Hippocampal formation (tissue), 2 donors: ENCODE data around the gene GPR42.
"Not testable (repeated sequence)": the region's sequence is repeated elsewhere in the genome, so short reads cannot be mapped to it uniquely, and the experiment has no call there.

Source experiments
- DNase-seq, 2 donors: peaks; one replicate each; lab custom pipeline; 2025; lab: John Stamatoyannopoulos, UW

GPR42 gene

DNA sequence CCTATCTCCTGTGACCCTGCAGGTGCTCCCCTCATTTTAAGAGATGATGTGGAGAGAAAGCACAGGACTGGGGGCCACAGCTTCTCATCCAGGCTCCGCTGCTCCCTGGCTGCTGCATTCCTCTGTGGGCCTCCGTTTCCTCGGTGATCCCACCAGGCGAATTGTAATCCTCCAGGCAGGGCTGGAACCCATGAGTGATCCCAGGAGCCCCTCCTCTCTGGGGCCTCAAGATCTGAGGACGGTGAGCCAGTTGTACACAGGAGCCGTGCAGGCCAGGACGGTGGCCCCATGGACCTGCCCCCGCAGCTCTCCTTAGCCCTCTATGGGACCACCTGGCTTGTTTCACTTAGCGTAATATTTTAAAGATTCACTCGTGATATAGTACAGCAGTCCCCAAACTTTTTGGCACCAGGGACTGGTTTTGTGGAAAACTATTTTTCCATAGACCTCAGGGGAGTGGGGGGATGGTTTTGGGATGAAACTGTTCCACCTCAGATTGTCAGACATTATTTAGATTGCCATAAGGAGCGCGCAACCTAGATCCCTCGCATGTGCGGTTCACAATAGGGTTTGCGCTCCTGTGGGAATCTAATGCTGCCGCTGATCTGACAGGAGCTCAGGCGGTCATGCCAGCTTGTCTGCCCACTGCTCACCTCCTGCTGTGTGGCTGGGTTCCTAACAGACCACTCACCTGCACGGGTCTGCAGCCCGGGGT is 7.0 kb upstream of the GPR42 start:
- DNase-seq: no peak

DNA sequence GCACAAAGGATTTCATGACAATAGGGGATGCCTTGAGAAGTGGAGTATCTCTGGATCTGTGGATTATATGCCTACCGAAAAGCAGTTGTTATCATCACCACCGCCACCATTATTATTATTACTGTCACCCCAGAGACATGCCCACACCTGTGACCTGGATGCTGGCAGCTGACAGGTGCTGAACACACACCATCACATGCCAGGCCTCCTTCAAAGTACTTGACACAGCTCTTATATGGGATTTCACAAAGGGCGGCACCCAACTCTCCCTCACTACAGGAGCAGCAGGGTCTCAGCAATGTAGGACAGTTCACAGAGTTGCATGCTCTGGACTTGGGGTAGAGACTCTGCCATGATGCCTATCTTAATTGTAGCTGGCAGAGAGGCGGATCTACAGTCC is 5.6 kb upstream of the GPR42 start:
- DNase-seq: no peak

DNA sequence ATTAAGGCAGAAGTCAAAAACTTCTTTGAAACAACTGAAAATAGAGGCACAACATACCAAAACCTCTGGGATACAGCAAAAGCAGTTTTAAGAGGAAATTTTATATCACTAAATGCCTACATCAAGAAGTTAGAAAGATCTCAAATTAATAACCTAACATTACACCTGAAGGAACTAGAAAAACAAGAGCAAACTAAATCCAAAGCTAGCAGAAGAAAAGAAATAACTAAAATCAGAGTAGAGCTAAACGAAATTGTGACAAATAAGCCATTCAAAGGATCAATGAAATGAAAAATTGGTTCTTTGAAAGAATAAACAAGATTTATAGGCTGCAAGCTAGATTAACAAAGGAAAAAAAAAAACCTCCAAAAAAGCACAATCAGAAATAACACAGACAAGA is 2.5 kb upstream of the GPR42 start:
- no peak for DNase-seq

DNA sequence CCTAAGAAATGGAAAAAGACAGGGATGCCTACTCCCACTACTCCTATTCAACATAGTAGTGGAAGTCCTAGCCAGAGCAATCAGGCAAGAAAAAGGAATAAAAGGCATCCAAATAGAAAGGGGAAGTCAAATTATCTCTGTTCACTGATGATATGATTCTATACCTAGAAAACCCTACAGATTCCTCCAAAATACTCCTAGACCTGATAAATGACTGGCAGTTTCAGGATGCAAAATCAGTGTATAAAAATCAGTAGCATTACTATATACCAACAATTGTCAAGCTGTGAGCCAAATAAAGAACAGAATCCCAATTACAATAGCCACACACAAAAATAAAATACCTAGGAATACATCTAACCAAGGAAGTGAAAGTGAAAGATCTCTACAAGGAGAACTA is 1.3 kb upstream of the GPR42 start:
- DNase-seq: no peak

DNA sequence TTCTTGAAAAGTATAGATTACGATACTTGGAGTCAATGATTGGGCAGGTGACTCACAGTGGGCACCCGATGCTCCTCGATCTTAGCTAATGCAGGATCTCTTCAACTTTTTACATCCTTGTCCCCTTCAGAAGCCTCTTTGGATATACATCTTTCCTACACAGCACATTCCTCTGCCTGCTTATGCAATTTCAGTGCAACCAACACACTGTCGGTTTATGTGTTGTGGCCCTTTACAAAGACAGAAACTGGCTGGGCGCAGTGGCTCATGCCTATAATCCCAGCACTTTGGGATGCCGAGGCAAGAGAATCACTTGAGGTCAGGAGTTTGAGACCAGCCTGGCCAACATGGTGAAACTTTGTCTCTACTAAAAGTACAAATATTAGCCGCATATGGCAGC is 2.6 kb downstream of the GPR42 start:
- no peak for DNase-seq

DNA sequence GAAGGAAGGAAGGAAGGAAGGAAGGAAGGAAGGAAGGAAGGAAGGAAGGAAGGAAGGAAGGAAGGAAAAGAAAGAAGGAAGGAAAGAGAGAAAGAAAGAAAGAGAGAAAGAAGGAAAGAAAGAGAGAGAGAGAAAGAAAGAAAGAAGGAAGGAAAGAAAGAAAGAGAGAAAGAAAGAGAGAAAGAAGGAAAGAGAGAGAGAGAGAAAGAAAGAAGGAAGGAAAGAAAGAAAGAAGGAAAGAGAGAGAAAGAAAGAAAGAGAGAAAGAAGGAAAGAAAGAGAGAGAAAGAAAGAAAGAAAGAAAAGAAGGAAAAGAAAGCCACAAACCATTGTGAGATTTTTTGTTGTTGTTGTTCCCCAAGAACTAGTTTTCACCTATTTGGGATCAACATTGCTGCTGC is 3.2 kb downstream of the GPR42 start:
- DNase-seq: not testable (repeated sequence)

DNA sequence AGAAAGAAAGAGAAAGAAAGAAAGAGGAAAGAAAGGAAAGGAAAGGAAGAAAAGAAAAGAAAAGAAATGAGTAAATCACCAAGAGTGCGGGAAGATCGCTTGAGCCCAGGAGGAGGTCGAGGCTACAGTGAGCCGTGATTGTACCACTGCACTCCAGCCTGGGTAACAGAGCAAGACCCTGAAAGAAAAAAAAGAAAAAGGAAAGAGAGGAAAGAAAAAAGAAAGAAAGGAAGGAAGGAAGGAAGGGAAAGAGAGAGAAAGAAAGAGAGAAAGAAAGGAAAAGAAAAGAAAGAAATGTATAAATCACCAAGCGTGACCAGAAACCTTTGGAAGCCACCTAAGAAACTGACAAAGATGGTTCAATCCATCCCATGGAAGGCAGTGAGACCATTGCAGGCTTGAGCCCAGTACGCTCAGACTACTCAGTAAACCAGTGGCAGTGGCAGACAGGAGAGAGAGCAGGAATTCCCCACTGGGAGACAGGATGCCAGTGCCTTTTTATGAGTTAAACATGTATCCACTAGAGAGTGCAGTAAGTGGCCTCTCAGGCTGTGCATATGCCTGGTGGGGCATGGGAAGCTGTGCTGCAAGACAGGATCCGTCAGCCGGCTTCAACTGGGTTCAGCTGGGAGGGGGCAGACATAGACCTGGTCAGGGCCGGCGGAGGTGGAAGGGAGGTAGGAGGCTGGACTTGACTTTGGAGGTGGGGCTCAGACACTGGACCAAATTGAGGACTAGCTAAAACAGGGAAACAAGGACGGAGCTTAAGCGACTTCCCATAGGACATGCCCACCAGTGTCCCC is 4.8 kb downstream of the GPR42 start:
- no peak for DNase-seq

DNA sequence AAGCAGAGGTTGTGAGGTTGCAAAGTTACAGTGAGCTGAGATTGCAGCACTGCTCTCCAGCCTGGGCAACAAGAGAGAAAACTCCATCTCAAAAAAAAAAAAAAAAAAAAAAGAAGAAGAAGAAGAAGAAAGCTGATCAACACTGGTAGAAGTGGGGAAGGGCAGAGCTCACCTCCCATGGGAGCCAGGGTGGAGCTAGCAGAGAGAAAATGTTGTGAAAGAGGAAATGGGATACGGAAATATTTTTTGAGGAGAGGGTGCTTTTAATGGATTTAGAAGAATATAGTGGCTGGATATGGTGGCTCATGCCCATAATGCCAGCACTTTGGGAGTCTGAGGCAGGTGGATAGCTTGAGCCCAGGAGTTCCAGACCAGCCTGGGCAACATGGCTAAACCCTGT is 6.8 kb downstream of the GPR42 start:
- DNase-seq: no peak

DNA sequence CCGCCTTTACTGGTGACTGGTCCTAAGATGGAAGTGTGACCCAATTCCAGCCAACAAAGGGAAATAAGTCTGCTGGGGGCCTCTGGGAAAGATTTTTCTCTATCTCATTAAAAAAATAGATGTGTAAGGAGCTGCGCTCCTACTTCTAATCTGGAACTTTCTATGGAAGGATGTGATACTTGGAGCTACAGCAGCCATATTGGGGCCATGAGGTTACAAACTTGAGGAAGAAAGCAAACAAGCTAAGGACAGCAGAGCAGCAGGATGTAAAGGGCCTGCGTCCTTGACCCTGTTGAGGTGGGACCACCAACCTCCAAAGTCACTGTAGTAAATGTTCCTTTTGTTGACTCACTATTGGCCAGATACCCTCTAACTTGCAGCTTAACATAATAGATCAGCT is 7.5 kb downstream of the GPR42 start:
- DNase-seq: no peak

DNA sequence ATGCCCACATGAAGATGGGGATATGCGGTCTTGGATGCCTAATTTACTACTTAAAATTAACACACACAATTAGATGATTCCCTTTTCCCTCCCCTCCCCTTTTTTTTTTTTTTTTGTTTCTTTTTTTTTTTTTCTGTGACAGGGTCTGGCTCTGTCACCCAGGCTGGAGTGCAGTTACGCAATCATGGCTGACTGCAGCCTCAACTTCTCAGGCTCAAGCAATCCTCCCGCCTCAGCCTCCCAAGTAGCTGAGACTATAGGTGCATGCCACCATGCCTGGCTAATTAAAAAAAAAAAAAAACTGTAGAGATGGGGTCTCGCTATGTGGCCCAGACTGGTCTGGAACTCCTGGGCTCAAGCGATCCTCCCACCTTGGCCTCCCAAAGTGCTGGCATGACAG is 8.7 kb downstream of the GPR42 start:
- not testable (repeated sequence) for DNase-seq

DNA sequence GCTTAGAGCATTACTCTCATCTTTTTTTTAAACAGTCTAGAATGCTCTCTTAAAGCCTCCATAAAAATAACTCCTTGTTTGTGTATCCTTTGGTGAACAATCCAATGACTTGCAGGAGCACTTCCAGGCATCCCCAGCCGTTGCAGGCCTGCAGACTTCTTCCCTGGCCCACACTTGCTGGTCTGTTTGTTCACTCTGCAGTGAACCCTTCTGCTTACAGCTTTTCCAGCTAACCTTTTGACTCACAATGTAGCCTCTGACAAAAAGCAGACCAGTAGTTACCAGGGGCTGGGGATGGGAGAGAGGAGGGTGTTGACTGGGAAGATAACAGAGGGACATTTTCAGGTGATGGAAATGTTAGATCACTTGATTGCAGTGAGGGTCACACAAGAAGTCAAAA is 9.1 kb downstream of the GPR42 start:
- DNase-seq: no peak

DNA sequence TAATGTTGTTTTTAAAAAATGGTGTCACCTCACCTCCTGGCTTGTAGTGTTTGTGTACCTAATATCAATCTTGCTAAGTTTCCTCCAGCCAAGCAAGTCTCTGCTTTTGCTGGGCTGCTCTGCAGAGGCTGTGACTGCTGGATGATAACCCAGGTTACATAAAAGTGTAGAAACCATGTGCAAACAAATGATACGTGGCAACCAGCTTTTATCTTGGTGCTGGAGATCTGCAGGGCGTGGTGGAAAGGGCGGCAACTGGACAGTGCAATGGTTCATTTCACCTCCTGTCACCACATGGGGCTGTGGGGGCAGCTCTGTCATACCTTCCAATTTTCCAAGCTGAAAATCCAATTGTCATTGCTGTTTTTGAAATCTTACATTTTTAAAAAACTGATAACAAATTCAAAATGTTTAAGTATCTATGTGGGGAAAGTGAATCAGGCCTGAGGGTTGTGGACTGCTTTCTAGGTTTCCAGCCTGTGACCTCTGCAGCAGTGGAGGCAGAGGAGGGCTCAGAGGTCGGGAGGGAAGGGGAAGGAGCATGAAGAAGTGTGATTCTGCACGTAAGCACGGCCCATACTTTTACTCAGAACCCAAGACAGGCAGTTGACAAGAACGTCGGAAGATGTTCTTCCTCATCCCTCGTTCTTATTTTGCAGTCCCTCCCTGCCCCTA is 9.7 kb downstream of the GPR42 start:
- no peak for DNase-seq

DNA sequence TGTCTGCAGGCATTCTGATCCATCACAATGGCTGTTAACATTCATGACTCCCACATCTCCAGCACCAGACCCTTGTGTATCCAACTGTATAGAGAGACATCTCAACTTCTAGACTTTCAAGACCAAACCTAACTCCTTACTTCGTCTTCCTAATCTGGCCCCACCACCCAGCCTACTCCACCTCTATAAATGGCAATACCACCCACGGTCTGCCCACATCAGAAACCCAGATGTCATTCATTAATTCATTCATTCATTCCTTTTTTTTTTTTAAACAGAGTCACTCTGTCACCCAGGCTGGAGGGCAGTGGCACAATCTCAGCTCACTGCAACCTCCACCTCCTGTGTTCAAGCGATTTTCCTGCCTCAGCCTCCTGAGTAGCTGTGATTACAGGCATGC is 10.4 kb downstream of the GPR42 start:
- DNase-seq: no peak

DNA sequence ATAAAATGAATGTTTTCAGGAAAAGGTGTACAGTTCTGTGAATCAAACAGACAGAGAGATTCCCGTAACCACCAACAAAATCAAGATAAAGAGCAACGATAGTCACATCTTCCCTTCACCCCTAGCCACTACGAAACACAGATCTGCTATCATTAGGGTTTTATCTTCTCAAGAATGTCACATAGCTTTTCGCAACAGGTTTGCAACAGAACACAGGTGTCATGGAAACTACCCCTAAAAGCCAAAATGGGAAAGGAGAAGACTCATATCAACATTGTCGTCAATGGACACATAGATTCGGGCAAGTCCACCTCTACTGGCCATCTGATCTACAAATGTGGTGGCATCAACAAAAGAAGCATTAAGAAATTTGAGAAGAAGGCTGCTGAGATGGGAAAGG is 11.1 kb downstream of the GPR42 start:
- no peak for DNase-seq

DNA sequence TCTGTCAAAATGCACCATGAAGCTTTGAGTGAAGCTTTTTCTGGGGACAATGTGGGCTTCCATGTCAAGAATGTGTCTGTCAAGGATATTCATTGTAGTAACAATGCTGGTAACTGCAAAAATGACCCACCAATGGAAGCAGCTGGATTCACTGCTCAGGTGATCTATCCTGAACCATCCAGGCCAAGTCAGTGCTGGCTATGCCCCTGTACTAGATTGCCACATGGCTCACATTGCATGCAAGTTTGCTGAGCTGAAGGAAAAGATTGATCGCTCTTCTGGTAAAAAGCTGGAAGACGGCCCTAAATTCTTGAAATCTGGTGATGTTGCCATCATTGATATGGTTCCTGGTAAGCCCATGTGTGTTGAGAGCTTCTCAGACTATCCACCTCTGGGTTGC is 12.7 kb downstream of the GPR42 start:
- DNase-seq: no peak

DNA sequence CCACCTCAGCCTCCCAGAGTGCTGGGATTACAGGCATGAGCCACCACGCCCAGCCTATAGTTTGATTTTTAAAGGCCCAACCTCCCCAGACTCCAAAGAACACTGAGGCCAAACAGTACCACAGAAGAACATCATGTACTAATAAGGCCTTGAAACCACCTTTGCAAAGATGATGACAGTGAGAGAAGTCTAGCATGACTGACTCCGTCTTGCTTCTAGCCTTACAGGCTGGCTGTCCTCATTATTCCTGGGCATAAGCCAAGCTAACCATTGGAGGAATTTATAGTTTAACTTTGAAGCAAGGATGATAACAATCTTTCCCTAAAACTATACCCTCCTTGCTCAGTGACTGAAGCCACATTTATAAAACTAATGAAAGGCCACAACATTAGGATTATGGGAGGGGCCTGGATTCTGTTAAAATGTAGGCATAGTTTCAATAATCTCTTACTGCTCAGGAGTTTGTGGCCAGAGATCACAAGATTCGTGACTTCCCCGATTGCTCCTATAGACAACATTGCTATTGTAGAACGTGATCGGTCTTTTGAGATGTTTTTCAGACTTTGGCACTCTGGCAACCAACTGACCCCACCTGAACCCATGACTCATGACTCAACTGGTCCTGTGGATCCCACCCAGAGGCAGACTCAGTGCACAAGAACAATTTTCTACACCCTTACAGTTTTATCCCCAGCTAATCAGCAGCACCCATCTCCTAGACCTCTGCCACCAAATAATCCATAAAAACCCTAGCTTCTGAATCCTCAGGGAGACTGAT is 17.6 kb downstream of the GPR42 start:
- no peak for DNase-seq

DNA sequence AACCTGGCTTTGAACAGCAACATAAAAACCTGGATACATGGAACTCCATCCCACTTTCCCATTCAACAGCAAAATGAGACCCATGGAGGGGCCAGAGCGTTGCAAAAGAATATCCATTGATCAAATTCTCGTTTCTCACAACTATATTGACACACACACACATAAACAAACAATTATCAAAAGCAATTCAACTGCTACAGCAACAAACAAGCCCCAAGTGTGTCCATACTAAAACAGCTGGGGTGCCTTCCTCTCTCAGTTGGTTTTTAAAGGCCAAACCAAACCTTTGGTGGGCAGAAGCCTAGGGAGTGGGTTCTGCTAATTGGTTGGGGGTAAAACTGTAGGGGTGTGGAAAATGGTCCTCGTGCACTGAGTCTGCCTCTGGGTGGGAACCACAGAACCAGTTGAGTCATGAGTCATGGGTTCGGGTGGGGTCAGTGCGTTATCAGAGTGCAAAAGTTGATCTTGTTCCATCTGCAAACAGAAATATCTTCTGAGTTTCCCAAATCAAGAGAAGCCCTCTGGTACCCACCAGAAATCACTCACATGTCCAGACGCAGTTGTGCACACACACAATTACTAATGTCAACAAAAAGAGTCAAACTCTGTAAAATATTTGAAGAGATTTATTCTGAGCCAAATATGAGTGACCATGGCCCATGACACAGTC is 18.5 kb downstream of the GPR42 start:
- no peak for DNase-seq

DNA sequence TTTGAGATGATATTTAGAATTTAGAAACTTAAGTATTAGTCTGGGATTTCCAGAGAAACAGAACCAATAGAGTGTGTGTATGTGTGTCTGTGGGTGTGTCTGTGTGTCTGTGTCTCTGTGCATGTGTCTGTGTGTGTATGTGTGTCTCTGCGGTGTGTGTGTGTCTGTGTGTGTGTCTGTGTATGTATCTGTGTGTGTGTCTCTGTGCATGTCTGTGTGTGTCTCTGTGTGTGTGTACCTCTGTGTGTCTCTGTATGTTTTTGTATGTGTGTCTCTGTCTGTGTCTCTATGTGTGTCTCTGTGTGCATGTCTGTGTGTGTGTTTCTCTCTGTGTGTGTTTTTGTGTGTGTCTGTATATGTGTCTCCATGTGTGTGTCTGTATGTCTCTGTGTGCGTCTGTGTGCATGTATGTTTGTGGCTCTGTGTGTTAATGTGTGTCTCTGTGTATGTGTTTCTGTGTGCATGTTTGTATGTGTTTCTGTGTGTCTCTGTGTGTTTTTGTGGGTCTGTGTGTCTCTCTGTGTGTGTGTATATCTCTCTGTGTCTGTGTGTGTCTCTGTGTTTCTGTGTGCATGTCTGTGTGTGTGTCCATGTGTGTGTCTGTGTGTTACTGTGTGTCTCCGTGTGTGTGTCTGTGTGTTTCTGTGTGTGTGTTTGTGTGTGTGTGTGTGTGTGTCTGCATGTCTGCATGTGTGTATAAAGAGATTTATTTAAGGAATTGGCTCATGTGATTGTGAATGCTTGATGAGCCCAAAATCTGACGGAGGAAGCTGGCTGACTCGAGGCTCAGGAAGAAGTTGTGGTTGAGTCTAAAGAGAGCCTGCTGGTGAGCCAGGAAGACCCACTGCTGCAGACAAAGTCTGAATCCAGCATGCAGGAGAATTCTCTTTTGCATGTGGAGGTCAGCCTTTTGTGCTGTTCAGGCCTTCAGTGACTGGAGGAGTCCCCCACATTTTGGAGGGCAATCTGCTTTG is 22.2 kb downstream of the GPR42 start:
- no peak for DNase-seq

DNA sequence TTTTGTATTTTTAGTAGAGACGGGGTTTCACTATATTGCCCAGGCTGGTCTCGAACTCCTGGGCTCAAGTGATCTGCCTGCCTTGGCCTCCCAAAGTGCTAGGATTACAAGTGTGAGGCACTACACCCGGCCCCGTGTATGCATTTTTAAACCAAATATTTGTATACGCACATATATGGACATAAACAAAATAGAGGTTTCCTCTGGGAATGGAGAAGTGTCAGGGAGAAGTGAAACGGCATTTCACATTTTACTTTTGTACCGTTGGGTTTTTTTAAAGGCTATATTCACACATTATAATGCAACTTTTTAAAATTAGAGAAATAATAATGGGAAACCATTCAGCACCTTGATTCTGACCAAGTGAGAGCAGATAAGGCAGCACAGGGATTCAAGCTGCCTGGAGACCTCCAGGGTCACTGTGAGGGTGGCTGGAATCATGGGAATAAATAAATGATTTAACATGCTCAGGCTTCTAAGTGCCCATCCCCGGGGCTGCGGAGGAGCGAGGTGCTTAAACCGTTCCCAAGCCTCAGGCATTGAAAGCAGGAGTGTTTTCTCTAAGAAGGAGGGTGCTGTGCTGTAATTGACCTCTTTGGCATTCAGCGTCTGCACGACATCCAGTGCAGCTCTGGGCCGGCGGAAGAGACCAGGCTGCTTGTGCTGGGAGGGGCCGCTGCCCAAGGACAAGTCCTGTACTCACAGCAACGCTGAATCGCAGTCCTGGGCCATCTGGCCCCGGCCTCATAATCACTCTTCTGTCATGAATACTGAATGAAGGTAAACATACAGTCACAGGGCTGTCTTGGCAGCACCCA is 24.7 kb downstream of the GPR42 start:
- no peak for DNase-seq
